Activated CD4-positive, alpha-beta T cell treated with anti-CD3 and anti-CD28 coated beads, Interleukin-2, Interleukin-4, amounts not matched to agents 100 ng/mL and 50 ng/mL, durations not matched to agents 16 hours and 8 hours (primary cell): Measurements from ENCODE around the gene PARP1.

Source experiments
- DNase-seq: peaks from one replicate; pipeline ENCODE4 v3.0.0-alpha.2; 2020; ENCODE audit warnings: low spot score

Gene PARP1

GRCh38 chr1:226373376-226373775 lies 34.5 kb downstream of the PARP1 start:
- no peak for DNase-seq

- DNase-seq = no peak
These were observed 35.0 kb downstream of the PARP1 start for GRCh38 chr1:226372885-226373284.

GRCh38 chr1:226371866-226372490 lies 35.9 kb downstream of the PARP1 start:
- DNase-seq = no peak

GRCh38 chr1:226371027-226371694 lies 36.7 kb downstream of the PARP1 start:
- DNase-seq = no peak

GRCh38 chr1:226370144-226370923 lies 37.6 kb downstream of the PARP1 start:
- DNase-seq = no peak

GRCh38 chr1:226369110-226369509 lies 38.8 kb downstream of the PARP1 start:
- DNase-seq = no peak

GRCh38 chr1:226366290-226366689 lies 41.6 kb downstream of the PARP1 start:
- DNase-seq = no peak

GRCh38 chr1:226365831-226366231 lies 42.1 kb downstream of the PARP1 start:
- DNase-seq = no peak

GRCh38 chr1:226364901-226365565 lies 42.9 kb downstream of the PARP1 start:
- DNase-seq = no peak

GRCh38 chr1:226364514-226364899 lies 43.4 kb downstream of the PARP1 start:
- DNase-seq = no peak

GRCh38 chr1:226363801-226364513 lies 43.9 kb downstream of the PARP1 start:
- DNase-seq = no peak

- DNase-seq = no peak
These were observed 44.9 kb downstream of the PARP1 start for GRCh38 chr1:226362891-226363447.

- DNase-seq = no peak
These were observed 45.5 kb downstream of the PARP1 start for GRCh38 chr1:226362361-226362760.

- DNase-seq = no peak
These were observed 47.7 kb downstream of the PARP1 start for GRCh38 chr1:226360106-226360746.

- DNase-seq = no peak
These were observed 50.5 kb downstream of the PARP1 start for GRCh38 chr1:226357416-226357815.

- no peak for DNase-seq
These were observed 52.0 kb downstream of the PARP1 start for GRCh38 chr1:226355669-226356551.

- DNase-seq = no peak
These were observed 52.9 kb downstream of the PARP1 start for GRCh38 chr1:226355016-226355415.

- no peak for DNase-seq
These were observed 54.0 kb downstream of the PARP1 start for GRCh38 chr1:226353698-226354525.

- no peak for DNase-seq
These were observed 56.2 kb downstream of the PARP1 start for GRCh38 chr1:226351709-226352108.
